GM12892 (cell line): ENCODE results near the gene KCNS3.

Experiments
- POLR2A ChIP-seq: IDR thresholded peaks from 2 replicates; pipeline ENCODE4 v1.6.1; 2011; ENCODE audit warnings: low read depth, low read length, control low read depth
- POLR2AphosphoS5 ChIP-seq: IDR thresholded peaks from 2 replicates; pipeline ENCODE4 v1.6.1; 2011; ENCODE audit warnings: low read depth, low read length, control low read depth

GRCh38 chr2:17847236-17847635 is 31.2 kb upstream of the KCNS3 start:
- TF ChIP-seq POLR2A (no peak), POLR2AphosphoS5 (no peak)
